KMS-11 (cell line): ENCODE results near the gene GATA2.

Experiments
- H2AFZ ChIP-seq: fragments of 200-600 bp; sonication (generic); 2 replicates; pipeline ENCODE4 v1.6.1; 2016; ENCODE audit warnings: antibody characterized with exemption, mixed run types, low read depth
- H3K27ac ChIP-seq: fragments of 200-600 bp; sonication (generic); 2 replicates; pipeline ENCODE4 v1.6.1; 2016; ENCODE audit warnings: mild to moderate bottlenecking, mixed run types
- H3K27me3 ChIP-seq: fragments of 200-600 bp; sonication (generic); 2 replicates; pipeline ENCODE4 v1.6.1; 2017; ENCODE audit warnings: mild to moderate bottlenecking, low read depth, mixed run types, moderate library complexity; ENCODE audit not compliant: insufficient read depth
- H3K36me3 ChIP-seq: fragments of 200-600 bp; sonication (generic); 2 replicates; pipeline ENCODE4 v1.6.1; 2017; ENCODE audit warnings: mild to moderate bottlenecking, mixed run types; ENCODE audit not compliant: insufficient read depth
- H3K4me1 ChIP-seq: fragments of 200-600 bp; sonication (generic); 2 replicates; pipeline ENCODE4 v1.6.1; 2016; ENCODE audit warnings: mild to moderate bottlenecking, low read depth, mixed run types; ENCODE audit not compliant: poor library complexity, severe bottlenecking
- H3K4me2 ChIP-seq: fragments of 200-600 bp; sonication (generic); 2 replicates; pipeline ENCODE4 v1.7.0; 2016; ENCODE audit warnings: mild to moderate bottlenecking, mixed run types
- H3K4me3 ChIP-seq: fragments of 200-600 bp; sonication (generic); IDR thresholded peaks from 2 replicates; pipeline ENCODE4 v1.6.1; 2017; ENCODE audit warnings: low read depth, low read length, mixed read lengths; ENCODE audit not compliant: insufficient read depth
- H3K79me2 ChIP-seq: fragments of 200-600 bp; sonication (generic); 2 replicates; pipeline ENCODE4 v1.6.1; 2016; ENCODE audit warnings: low read depth, mixed run types; ENCODE audit not compliant: insufficient read depth
- H3K9ac ChIP-seq: fragments of 200-600 bp; sonication (generic); 2 replicates; pipeline ENCODE4 v1.6.1; 2016; ENCODE audit warnings: mild to moderate bottlenecking, mixed run types
- H4K20me1 ChIP-seq: fragments of 200-600 bp; sonication (generic); 2 replicates; pipeline ENCODE4 v1.6.1; 2016; ENCODE audit warnings: mild to moderate bottlenecking, mixed run types; ENCODE audit not compliant: insufficient read depth
- CTCF ChIP-seq: fragments of 200-600 bp; sonication (generic); conservative IDR thresholded peaks from 2 replicates; pipeline ENCODE4 v1.6.1; 2017; ENCODE audit warnings: low read depth, mild to moderate bottlenecking, antibody characterized with exemption, low read length, moderate library complexity, mixed read lengths

The GATA2 gene

GRCh38 chr3:128476659-128477058 lies 16.3 kb downstream of the GATA2 start:
- no peaks in the 10 kb centered on the region for H3K4me1 ChIP-seq
- H3K4me3 ChIP-seq: no peak overlapping the region
- H4K20me1 ChIP-seq: no peaks in the 10 kb centered on the region
- H3K4me2 ChIP-seq: no peak overlapping the region
- TF ChIP-seq CTCF: no peak
- H3K36me3 ChIP-seq: no peaks in the 10 kb centered on the region
- peaks cover 56% of the 10 kb centered on the region for H3K27me3 ChIP-seq
- no peak overlapping the region for H2AFZ ChIP-seq
- no peak overlapping the region for H3K27ac ChIP-seq
- no peaks in the 10 kb centered on the region for H3K79me2 ChIP-seq
- no peak overlapping the region for H3K9ac ChIP-seq

- H3K4me2 ChIP-seq: no peak overlapping the region
- no peaks in the 10 kb centered on the region for H3K36me3 ChIP-seq
- no peak for TF ChIP-seq CTCF
- H3K27me3 ChIP-seq: peaks cover 51% of the 10 kb centered on the region
- H2AFZ ChIP-seq: no peak overlapping the region
- H3K9ac ChIP-seq: no peak overlapping the region
- no peak overlapping the region for H3K27ac ChIP-seq
- no peak overlapping the region for H3K4me3 ChIP-seq
- H3K79me2 ChIP-seq: no peaks in the 10 kb centered on the region
- no peaks in the 10 kb centered on the region for H3K4me1 ChIP-seq
- H4K20me1 ChIP-seq: no peaks in the 10 kb centered on the region
Observed at GRCh38 chr3:128475355-128475754, 17.6 kb downstream of the GATA2 start.

GRCh38 chr3:128473737-128474136 lies 19.3 kb downstream of the GATA2 start:
- no peaks in the 10 kb centered on the region for H3K79me2 ChIP-seq
- H3K27me3 ChIP-seq: peaks cover 43% of the 10 kb centered on the region
- no peaks in the 10 kb centered on the region for H3K36me3 ChIP-seq
- no peak overlapping the region for H2AFZ ChIP-seq
- no peak overlapping the region for H3K4me2 ChIP-seq
- TF ChIP-seq CTCF: no peak
- no peak overlapping the region for H3K4me3 ChIP-seq
- H3K27ac ChIP-seq: no peak overlapping the region
- H3K4me1 ChIP-seq: no peaks in the 10 kb centered on the region
- H3K9ac ChIP-seq: no peak overlapping the region
- no peaks in the 10 kb centered on the region for H4K20me1 ChIP-seq

GRCh38 chr3:128473180-128473519 lies 19.9 kb downstream of the GATA2 start:
- Histone ChIP-seq H3K4me2 (no peak overlapping the region), H3K27me3 (peaks cover 43% of the 10 kb centered on the region), H3K36me3 (no peaks in the 10 kb centered on the region), H3K27ac (no peak overlapping the region), H4K20me1 (no peaks in the 10 kb centered on the region), H3K4me1 (no peaks in the 10 kb centered on the region), H3K79me2 (no peaks in the 10 kb centered on the region), H3K9ac (no peak overlapping the region), H2AFZ (no peak overlapping the region), H3K4me3 (no peak overlapping the region)
- no peak for TF ChIP-seq CTCF
